ENCODE measurements around the gene CCDC80. TPM values are rescaled to one million over a fixed set of nuclear protein-coding genes. Genes with fewer than 3 reads are reported as not detected.

CCDC80 gene
- total and polyA plus RNA-seq, 2 of the 4 experiments (the other 2 are of a cell fraction), result 387 to 418 TPM

DNA sequence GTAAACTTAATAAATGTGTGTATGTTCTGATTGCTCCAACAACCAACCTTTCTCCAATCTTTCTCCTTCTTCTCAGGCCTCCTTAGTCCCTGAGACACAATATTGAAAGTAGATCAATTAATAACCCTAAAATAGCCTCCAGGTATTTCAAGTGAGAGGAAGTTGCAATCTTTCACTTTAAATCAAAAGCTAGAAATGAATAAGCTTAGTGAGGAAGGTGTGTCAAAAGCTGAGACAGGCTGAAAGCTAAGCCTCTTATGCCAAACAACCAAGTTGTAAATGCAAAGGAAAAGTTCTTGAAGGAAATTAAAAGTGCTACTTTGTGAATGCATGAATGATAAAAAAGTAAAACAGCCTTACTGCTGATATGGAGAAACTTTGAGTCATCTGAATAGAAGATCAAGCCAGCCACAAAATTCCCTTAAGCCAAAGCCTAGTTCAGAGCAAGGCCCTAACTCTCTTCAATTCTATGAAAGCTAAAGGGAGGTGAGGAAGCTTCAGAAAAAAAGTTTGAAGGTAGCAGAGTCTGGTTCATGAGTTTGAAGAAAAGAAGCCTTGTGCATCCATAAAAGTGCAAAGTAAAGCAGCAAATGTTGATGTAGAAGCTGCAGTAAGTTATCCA is 38.6 kb downstream of the CCDC80 start:
- Histone ChIP-seq H2BK20ac (ENCODE audit: low read depth, low read length) (no peak overlapping the region), H3K4me3 (ENCODE audit: insufficient read depth, low read depth, low read length) (no peak overlapping the region), H3K18ac (ENCODE audit: low read depth, low read length) (no peak overlapping the region), H3K9me3 (ENCODE audit: control insufficient read depth, insufficient read depth, low read length) (no peaks in the 10 kb centered on the region), H3K4me1 (ENCODE audit: control insufficient read depth, insufficient read depth, low read length) (peaks cover 3% of the 10 kb centered on the region; the same call in 1 of the 2 replicates), H3K27me3 (ENCODE audit: control insufficient read depth, insufficient read depth, low read length) (no peaks in the 10 kb centered on the region), H4K20me1 (ENCODE audit: insufficient read depth, low read length) (no peaks in the 10 kb centered on the region), H3K4me2 (ENCODE audit: low read depth, low read length) (no peak overlapping the region), H4K8ac (ENCODE audit: low read depth in 2 of 2, low read length in 2 of 2) (no peak overlapping the region), H3K9ac (ENCODE audit: low read depth, low read length) (no peak overlapping the region), H3K4ac (ENCODE audit: low read depth, low read length) (no peak overlapping the region), H3K9me1 (ENCODE audit: insufficient read depth, low read length) (peaks cover 8% of the 10 kb centered on the region; the same call in 1 of the 2 replicates), H2AK9ac (replicated peaks; ENCODE audit: low read depth, low read length, poor library complexity) (no peak overlapping the region), H2BK120ac (ENCODE audit: low read depth, low read length) (no peak overlapping the region), H3K36me3 (ENCODE audit: control insufficient read depth, insufficient read depth, low read length) (peaks cover 18% of the 10 kb centered on the region), H2BK5ac (ENCODE audit: low read depth, low read length, poor library complexity, severe bottlenecking) (no peak overlapping the region), H2AFZ (replicated peaks; ENCODE audit: low read length, poor library complexity) (no peak overlapping the region), H3K56ac (ENCODE audit: extremely low read depth, insufficient read depth, low read length) (no peak overlapping the region), H3K23ac (ENCODE audit: low read depth, low read length) (no peak overlapping the region), H3K14ac (replicated peaks; ENCODE audit: low read depth, low read length) (no peak overlapping the region), H3K27ac (ENCODE audit: insufficient read depth, low read length) (no peak overlapping the region), H4K5ac (ENCODE audit: low read depth, low read length) (no peak overlapping the region), H2BK15ac (ENCODE audit: low read depth, low read length) (no peak overlapping the region), H2AK5ac (ENCODE audit: low read depth, low read length) (no peak overlapping the region), H4K91ac (ENCODE audit: insufficient read depth, low read depth, low read length) (no peak overlapping the region), H3K79me1 (ENCODE audit: low read depth in 1 of 2, low read length in 2 of 2) (no peaks in the 10 kb centered on the region)
- TF ChIP-seq FOS (IDR thresholded peaks at IDR 0.05; ENCODE audit: low read depth, low read length) (no peak), RCOR1 (IDR thresholded peaks at IDR 0.05; ENCODE audit: insufficient replicate concordance, low read length) (no peak), POLR2A (IDR thresholded peaks at IDR 0.05; ENCODE audit: low read depth, low read length) (no peak), NFE2L2 (IDR thresholded peaks at IDR 0.05; ENCODE audit: low read depth, low read length) (no peak), BHLHE40 (IDR thresholded peaks at IDR 0.05; ENCODE audit: low read depth, low read length) (no peak), CHD1 (IDR thresholded peaks at IDR 0.05; ENCODE audit: low read depth, low read length) (no peak)
- TF ChIP-seq, protein P1, sequence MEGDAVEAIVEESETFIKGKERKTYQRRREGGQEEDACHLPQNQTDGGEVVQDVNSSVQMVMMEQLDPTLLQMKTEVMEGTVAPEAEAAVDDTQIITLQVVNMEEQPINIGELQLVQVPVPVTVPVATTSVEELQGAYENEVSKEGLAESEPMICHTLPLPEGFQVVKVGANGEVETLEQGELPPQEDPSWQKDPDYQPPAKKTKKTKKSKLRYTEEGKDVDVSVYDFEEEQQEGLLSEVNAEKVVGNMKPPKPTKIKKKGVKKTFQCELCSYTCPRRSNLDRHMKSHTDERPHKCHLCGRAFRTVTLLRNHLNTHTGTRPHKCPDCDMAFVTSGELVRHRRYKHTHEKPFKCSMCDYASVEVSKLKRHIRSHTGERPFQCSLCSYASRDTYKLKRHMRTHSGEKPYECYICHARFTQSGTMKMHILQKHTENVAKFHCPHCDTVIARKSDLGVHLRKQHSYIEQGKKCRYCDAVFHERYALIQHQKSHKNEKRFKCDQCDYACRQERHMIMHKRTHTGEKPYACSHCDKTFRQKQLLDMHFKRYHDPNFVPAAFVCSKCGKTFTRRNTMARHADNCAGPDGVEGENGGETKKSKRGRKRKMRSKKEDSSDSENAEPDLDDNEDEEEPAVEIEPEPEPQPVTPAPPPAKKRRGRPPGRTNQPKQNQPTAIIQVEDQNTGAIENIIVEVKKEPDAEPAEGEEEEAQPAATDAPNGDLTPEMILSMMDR (conservative IDR thresholded peaks at IDR 0.05; ENCODE audit: low read depth, low read length), result no peak
- TF ChIP-seq, protein P2, sequence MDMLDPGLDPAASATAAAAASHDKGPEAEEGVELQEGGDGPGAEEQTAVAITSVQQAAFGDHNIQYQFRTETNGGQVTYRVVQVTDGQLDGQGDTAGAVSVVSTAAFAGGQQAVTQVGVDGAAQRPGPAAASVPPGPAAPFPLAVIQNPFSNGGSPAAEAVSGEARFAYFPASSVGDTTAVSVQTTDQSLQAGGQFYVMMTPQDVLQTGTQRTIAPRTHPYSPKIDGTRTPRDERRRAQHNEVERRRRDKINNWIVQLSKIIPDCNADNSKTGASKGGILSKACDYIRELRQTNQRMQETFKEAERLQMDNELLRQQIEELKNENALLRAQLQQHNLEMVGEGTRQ (IDR thresholded peaks at IDR 0.05; ENCODE audit: low read depth, low read length), result no peak
- in situ Hi-C loops (cut with MboI; ENCODE audit: low sequenced_read_pairs) (no loop called here), dilution Hi-C loops (cut with HindIII; ENCODE audit: low sequenced_read_pairs, unreplicated experiment) (no loop called here), intact Hi-C loops (cut with micrococcal nuclease) (no loop called here)
- CTCF ChIA-PET, result no interaction called here
- POLR2A ChIA-PET (ENCODE audit: unreplicated experiment), result no interaction called here
- no peak for ATAC-seq (ENCODE audit: low read depth)
- no peak for DNase-seq
- BruUV-seq (replicated peaks), result no TSS peak

Measured in IMR-90 (cell line).